Endometrium (tissue), 2 donors: Measurements from ENCODE around the gene POT1.

Experiments
- FAIRE-seq: peaks from 2 replicates; lab custom pipeline; 2012; peaks lifted over from hg19 to GRCh38; lab: Jason Lieb, UNC
- donor health status: control.
- donor health status: control.

Gene POT1

GRCh38 chr7:124912972-124913371 lies 16.7 kb downstream of the POT1 start:
- no peak for FAIRE-seq

GRCh38 chr7:124909808-124910207 lies 19.8 kb downstream of the POT1 start:
- FAIRE-seq: no peak

- FAIRE-seq: no peak
Measured at GRCh38 chr7:124908259-124908658, 21.4 kb downstream of the POT1 start.

- no peak for FAIRE-seq
Measured at GRCh38 chr7:124907490-124907889, 22.1 kb downstream of the POT1 start.

GRCh38 chr7:124898531-124898930 lies 31.1 kb downstream of the POT1 start:
- FAIRE-seq: no peak

GRCh38 chr7:124896001-124896400 lies 33.6 kb downstream of the POT1 start:
- no peak for FAIRE-seq

GRCh38 chr7:124893140-124893827 lies 36.3 kb downstream of the POT1 start:
- no peak for FAIRE-seq

GRCh38 chr7:124887247-124887646 lies 42.4 kb downstream of the POT1 start:
- no peak for FAIRE-seq

GRCh38 chr7:124881981-124882380 lies 47.6 kb downstream of the POT1 start:
- no peak for FAIRE-seq

- no peak for FAIRE-seq
Measured at GRCh38 chr7:124879771-124880170, 49.9 kb downstream of the POT1 start.

GRCh38 chr7:124879103-124879502 lies 50.5 kb downstream of the POT1 start:
- FAIRE-seq: no peak

- FAIRE-seq: no peak
Measured at GRCh38 chr7:124874644-124875163, 54.9 kb downstream of the POT1 start.

- no peak for FAIRE-seq
Measured at GRCh38 chr7:124857672-124858235, 71.9 kb downstream of the POT1 start.

GRCh38 chr7:124856299-124856888 lies 73.2 kb downstream of the POT1 start:
- peak; percentile 66 for FAIRE-seq

- FAIRE-seq: no peak
Measured at GRCh38 chr7:124843336-124843735, 86.3 kb downstream of the POT1 start.

- FAIRE-seq: peak; percentile 50
Measured at GRCh38 chr7:124840435-124840834, 89.2 kb downstream of the POT1 start.

GRCh38 chr7:124839687-124840086 lies 89.9 kb downstream of the POT1 start:
- FAIRE-seq: no peak

GRCh38 chr7:124836173-124836572 lies 93.5 kb downstream of the POT1 start:
- no peak for FAIRE-seq

- no peak for FAIRE-seq
Measured at GRCh38 chr7:124818807-124819206, 110.8 kb downstream of the POT1 start.

- no peak for FAIRE-seq
Measured at GRCh38 chr7:124813994-124814798, 115.4 kb downstream of the POT1 start.

GRCh38 chr7:124812764-124813163 lies 116.9 kb downstream of the POT1 start:
- no peak for FAIRE-seq

GRCh38 chr7:124811341-124811740 lies 118.3 kb downstream of the POT1 start:
- FAIRE-seq: no peak

GRCh38 chr7:124810605-124811004 lies 119.0 kb downstream of the POT1 start:
- no peak for FAIRE-seq
